Endothelial cell of umbilical vein (primary cell): ENCODE results near the gene SUPV3L1. TPM values are rescaled to one million over a fixed set of nuclear protein-coding genes. Genes with fewer than 3 reads are reported as not detected.

ENCODE experiments used
- BruUV-seq: library from RNA; stranded (reverse); fragments of 400-500 nt; replicated peaks from 2 replicates; lab custom pipeline; 2021; lab: Mats Ljungman, UMichigan
- CTCF ChIA-PET: fragments of 300-600, 350-600 bp; sonication (Branson Sonifier 250); formaldehyde crosslinking; loops from one replicate; lab custom pipeline; 2021; ENCODE audit warnings: antibody characterized with exemption, inconsistent platforms; lab: Charles Lee
- POLR2A ChIA-PET: fragments of 300-600, 350-600 bp; sonication (Branson Sonifier 250); formaldehyde crosslinking; loops from one replicate; lab custom pipeline; 2021; ENCODE audit warnings: antibody characterized with exemption, inconsistent platforms; lab: Charles Lee
- DNase-seq: peaks from one replicate; pipeline ENCODE4 v3.0.0-alpha.2; 2011; ENCODE audit warnings: low read depth, low spot score
- FAIRE-seq: peaks from 2 replicates; lab custom pipeline; 2011; peaks lifted over from hg19 to GRCh38; lab: Jason Lieb, UNC
- H2AFZ ChIP-seq: 2 replicates; pipeline ENCODE4 v1.6.0; 2012; ENCODE audit warnings: low read depth, low read length, control low read depth, inconsistent platforms
- H3K27ac ChIP-seq: 2 replicates; pipeline ENCODE4 v1.5.1; 2011; ENCODE audit warnings: low read depth, mild to moderate bottlenecking, control low read depth, low read length, moderate library complexity; ENCODE audit not compliant: insufficient read depth
- H3K27me3 ChIP-seq, 2 experiments: 2 replicates each; pipeline versions ENCODE4 v1.6.0 to v1.6.1; 2011; ENCODE audit warnings: low read length in 2 of 2, mixed read lengths in 1 of 2; ENCODE audit not compliant: control insufficient read depth in 2 of 2, insufficient read depth in 2 of 2
- H3K36me3 ChIP-seq, 2 experiments: 2 replicates in 1 of 2; 3 replicates in 1 of 2; pipeline ENCODE4 v1.5.1; 2011; ENCODE audit warnings: low read length in 2 of 2, mild to moderate bottlenecking in 1 of 2, moderate library complexity in 1 of 2; ENCODE audit not compliant: control insufficient read depth in 2 of 2, insufficient read depth in 2 of 2; ENCODE audit errors: extremely low read depth in 1 of 2
- H3K4me1 ChIP-seq: 3 replicates; pipeline ENCODE4 v1.5.1; 2011; ENCODE audit warnings: mild to moderate bottlenecking, low read length; ENCODE audit not compliant: control insufficient read depth, insufficient read depth; ENCODE audit errors: extremely low read depth
- H3K4me2 ChIP-seq: 2 replicates; pipeline ENCODE4 v1.6.1; 2011; ENCODE audit warnings: low read length, control low read depth, mixed read lengths; ENCODE audit not compliant: insufficient read depth
- H3K4me3 ChIP-seq, 3 experiments: fragments of 200-600 bp in 1 of 3; sonication (generic), shearing (Covaris generic) in 1 of 3; replicated peaks in 1 of 3; 2 replicates each; pipeline ENCODE4 v1.5.1; 2011 to 2016; ENCODE audit warnings: control low read depth in 3 of 3, low read length in 3 of 3, mild to moderate bottlenecking in 2 of 3, inconsistent platforms in 1 of 3, low read depth in 1 of 3, moderate library complexity in 1 of 3; ENCODE audit not compliant: insufficient read depth in 1 of 3
- H3K79me2 ChIP-seq: 2 replicates; pipeline ENCODE4 v1.6.0; 2012; ENCODE audit warnings: low read length, inconsistent platforms; ENCODE audit not compliant: control insufficient read depth, insufficient read depth
- H3K9ac ChIP-seq: replicated peaks from 2 replicates; pipeline ENCODE3; 2011; ENCODE audit warnings: low read length, control low read depth; ENCODE audit not compliant: insufficient read depth; ENCODE audit errors: extremely low read depth
- H3K9me1 ChIP-seq: replicated peaks from 3 replicates; pipeline ENCODE4 v1.6.0; 2011; ENCODE audit warnings: mild to moderate bottlenecking, low read length; ENCODE audit not compliant: control insufficient read depth, insufficient read depth; ENCODE audit errors: extremely low read depth
- H3K9me3 ChIP-seq: replicated peaks from 2 replicates; pipeline ENCODE4 v1.5.1; 2012; ENCODE audit warnings: low read length, inconsistent platforms; ENCODE audit not compliant: control insufficient read depth, insufficient read depth
- H4K20me1 ChIP-seq: replicated peaks from 2 replicates; pipeline ENCODE3; 2011; ENCODE audit warnings: mild to moderate bottlenecking, low read length; ENCODE audit not compliant: control insufficient read depth, insufficient read depth; ENCODE audit errors: extremely low read depth
- EZH2 ChIP-seq: IDR thresholded peaks from 2 replicates; pipeline ENCODE4 v1.6.1; 2012; ENCODE audit warnings: borderline replicate concordance, low read depth, mild to moderate bottlenecking, moderate library complexity, low read length, inconsistent platforms; ENCODE audit not compliant: severe bottlenecking
- FOS ChIP-seq: IDR thresholded peaks from 2 replicates; pipeline ENCODE4 v1.6.1; 2011; ENCODE audit warnings: mild to moderate bottlenecking, low read length, moderate library complexity, borderline replicate concordance; ENCODE audit not compliant: insufficient read depth
- GATA2 ChIP-seq: IDR thresholded peaks from 2 replicates; pipeline ENCODE4 v1.7.0; 2011; ENCODE audit warnings: low read depth, mild to moderate bottlenecking, moderate library complexity, mixed read lengths, low read length; ENCODE audit not compliant: insufficient read length, insufficient read depth
- JUN ChIP-seq: IDR thresholded peaks from 2 replicates; pipeline ENCODE4 v1.6.1; 2011; ENCODE audit warnings: borderline replicate concordance, low read depth; ENCODE audit not compliant: insufficient read length, insufficient read depth
- MYC ChIP-seq: IDR thresholded peaks from one replicate; pipeline ENCODE4 v1.6.1; 2011; ENCODE audit warnings: mild to moderate bottlenecking, low read depth, low read length
- POLR2A ChIP-seq: IDR thresholded peaks from 2 replicates; pipeline ENCODE4 v1.6.1; 2012; ENCODE audit warnings: low read depth, mild to moderate bottlenecking, control low read depth, low read length
- POLR2AphosphoS5 ChIP-seq: IDR thresholded peaks from 2 replicates; pipeline ENCODE4 v1.6.1; 2012; ENCODE audit warnings: low read depth, mild to moderate bottlenecking, control low read depth, low read length, moderate library complexity; ENCODE audit not compliant: insufficient read depth
- dilution Hi-C: fragments of 300-500 bp; cut with MboI; formaldehyde crosslinking; loops from one replicate; pipeline ENCODE4 v1.15.0; 2019; ENCODE audit warnings: low sequenced_read_pairs; ENCODE audit not compliant: extremely low pct_ligation_motif_present
- intact Hi-C: fragments of 100-400 bp; cut with micrococcal nuclease; formaldehyde crosslinking; loops from one replicate; pipeline ENCODE4 v1.10.0; 2022
- polyA plus RNA-seq, 4 experiments: library from polyadenylated mRNA; depleted of rRNA in 3 of 4; stranded (reverse) in 3 of 4; unstranded in 1 of 4; fragments of >200 nt; gene quantifications; 2 replicates each; pipeline versions ENCODE4 v1.2.1 to v1.2.3, GENCODE V29; 2011 to 2012; ENCODE audit warnings: missing spikeins in 1 of 4
- total RNA-seq: library from RNA; stranded (reverse); gene quantifications from 2 replicates; pipeline ENCODE4 v1.2.3, GENCODE V29; 2021
- TF ChIP-seq, protein P1 (sequence below), 2 donors: IDR thresholded peaks; 1 replicate in 1 of 2; 2 replicates in 1 of 2; pipeline ENCODE4 v1.5.1; 2011; ENCODE audit warnings: low read length in 2 of 2, mild to moderate bottlenecking in 2 of 2, moderate library complexity in 2 of 2, control low read depth in 1 of 2, inconsistent platforms in 1 of 2, low read depth in 1 of 2; ENCODE audit not compliant: insufficient read depth in 1 of 2; ENCODE audit errors: extremely low read depth in 1 of 2
- TF ChIP-seq, protein P2 (sequence below): IDR thresholded peaks from 2 replicates; pipeline ENCODE4 v1.6.1; 2011; ENCODE audit not compliant: insufficient read depth, insufficient read length

SUPV3L1 gene
- total and polyA plus RNA-seq, 2 donors (not counting 3 experiments of a cell fraction or from before 2014, with no cell fraction given), result 21.8 to 30.4 TPM

DNA sequence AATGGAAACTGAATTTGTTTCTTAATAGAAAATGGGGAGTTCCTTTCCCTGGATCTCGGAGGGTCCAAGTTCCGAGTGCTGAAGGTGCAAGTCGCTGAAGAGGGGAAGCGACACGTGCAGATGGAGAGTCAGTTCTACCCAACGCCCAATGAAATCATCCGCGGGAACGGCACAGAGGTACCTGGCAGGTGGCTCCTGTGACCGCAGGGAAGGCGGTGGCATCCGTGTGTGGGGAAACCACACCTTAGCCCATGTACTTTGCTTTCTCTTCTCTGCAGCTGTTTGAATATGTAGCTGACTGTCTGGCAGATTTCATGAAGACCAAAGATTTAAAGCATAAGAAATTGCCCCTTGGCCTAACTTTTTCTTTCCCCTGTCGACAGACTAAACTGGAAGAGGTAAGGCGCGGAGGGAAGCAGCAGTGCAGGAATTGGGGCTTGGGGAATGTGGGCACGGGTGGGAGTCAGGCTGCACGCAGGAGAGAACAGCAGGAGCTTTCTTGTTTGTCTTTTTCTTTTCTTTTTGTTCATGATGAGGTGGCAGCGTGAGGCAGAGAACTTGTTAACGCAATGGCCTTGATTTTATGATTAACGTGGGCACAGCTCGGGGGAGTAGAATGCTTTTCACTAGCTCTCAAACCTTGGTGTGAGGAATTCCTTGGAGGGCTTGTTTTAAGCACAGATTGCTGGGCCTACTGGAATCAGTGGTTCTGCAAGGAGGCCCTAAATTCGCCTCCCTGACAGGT, 52.9 kb downstream of the SUPV3L1 start:
- H3K4me2 ChIP-seq, result no peak overlapping the region
- no peak overlapping the region for H3K4me3 ChIP-seq
- dilution Hi-C loops (loop anchor here (25.0 kb wide), 1 partner anchor 154 kb away; no protein-coding TSS in a partner anchor), intact Hi-C loops (loop anchor here (10.0 kb wide), 1 partner anchor 412 kb away; no protein-coding TSS in a partner anchor)
- TF ChIP-seq POLR2AphosphoS5, result no peak
- no peak for TF ChIP-seq GATA2
- FAIRE-seq (no peak), DNase-seq (no peak)
- H3K27me3 ChIP-seq, result no peaks in the 10 kb centered on the region
- no peaks in the 10 kb centered on the region for H3K9me1 ChIP-seq
- H3K36me3 ChIP-seq, result no peaks in the 10 kb centered on the region
- H3K9me3 ChIP-seq, result no peaks in the 10 kb centered on the region
- no peak overlapping the region for H3K9ac ChIP-seq
- H3K4me1 ChIP-seq, result peaks cover 15% of the 10 kb centered on the region
- BruUV-seq, result no TSS peak
- ChIA-PET POLR2A (no interaction called here), CTCF (interaction anchor here (1.2 to 6.4 kb wide), 4 partner anchors 159 to 228 kb away, joined by 4 to 103 read pairs (median 7); no protein-coding TSS in a partner anchor)
- H3K27ac ChIP-seq, result no peak overlapping the region
- H3K79me2 ChIP-seq, result no peaks in the 10 kb centered on the region
- no peaks in the 10 kb centered on the region for H4K20me1 ChIP-seq
- H2AFZ ChIP-seq, result no peak overlapping the region

DNA sequence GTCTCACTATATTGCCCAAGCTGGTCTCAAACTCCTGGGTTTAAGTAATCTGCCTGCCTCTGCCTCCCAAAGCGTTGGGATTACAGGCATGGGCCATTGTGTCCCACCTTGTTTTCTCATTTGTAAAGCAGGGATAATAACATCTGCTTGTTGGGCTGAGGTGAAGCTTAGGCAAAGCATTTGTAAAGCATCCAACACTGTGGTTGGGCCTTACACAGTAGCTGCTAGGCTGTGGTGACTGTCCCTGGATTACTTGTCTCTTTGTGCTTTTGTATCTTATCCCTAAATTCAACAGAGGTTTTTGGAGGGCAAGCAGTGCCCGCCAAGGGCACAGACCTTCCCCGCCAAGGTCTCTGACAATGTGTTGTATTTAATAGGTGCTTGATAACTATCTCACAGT, 54.4 kb downstream of the SUPV3L1 start:
- Histone ChIP-seq H3K9ac (no peak overlapping the region), H3K79me2 (no peaks in the 10 kb centered on the region), H3K36me3 (no peaks in the 10 kb centered on the region), H3K27ac (no peak overlapping the region), H2AFZ (no peak overlapping the region), H3K9me1 (no peaks in the 10 kb centered on the region), H3K27me3 (no peaks in the 10 kb centered on the region), H3K4me1 (peaks cover 16% of the 10 kb centered on the region), H3K4me3 (no peak overlapping the region), H3K9me3 (no peaks in the 10 kb centered on the region), H3K4me2 (no peak overlapping the region), H4K20me1 (no peaks in the 10 kb centered on the region)
- no peak for DNase-seq
- intact Hi-C loops, result loop anchor here (10.0 kb wide), 1 partner anchor 410 kb away; no protein-coding TSS in a partner anchor
- dilution Hi-C loops, result loop anchor here (25.0 kb wide), 1 partner anchor 153 kb away; no protein-coding TSS in a partner anchor
- FAIRE-seq, result no peak
- ChIA-PET POLR2A (interaction anchor here (0.6 kb wide), 1 partner anchor 195 kb away, joined by 4 read pairs; no protein-coding TSS in a partner anchor), CTCF (interaction anchor here (0.9 to 6.4 kb wide), 6 partner anchors 12 to 158 kb away, joined by 3 to 103 read pairs (median 4); no protein-coding TSS in a partner anchor)
- no peak for TF ChIP-seq GATA2
- TF ChIP-seq, protein P1, sequence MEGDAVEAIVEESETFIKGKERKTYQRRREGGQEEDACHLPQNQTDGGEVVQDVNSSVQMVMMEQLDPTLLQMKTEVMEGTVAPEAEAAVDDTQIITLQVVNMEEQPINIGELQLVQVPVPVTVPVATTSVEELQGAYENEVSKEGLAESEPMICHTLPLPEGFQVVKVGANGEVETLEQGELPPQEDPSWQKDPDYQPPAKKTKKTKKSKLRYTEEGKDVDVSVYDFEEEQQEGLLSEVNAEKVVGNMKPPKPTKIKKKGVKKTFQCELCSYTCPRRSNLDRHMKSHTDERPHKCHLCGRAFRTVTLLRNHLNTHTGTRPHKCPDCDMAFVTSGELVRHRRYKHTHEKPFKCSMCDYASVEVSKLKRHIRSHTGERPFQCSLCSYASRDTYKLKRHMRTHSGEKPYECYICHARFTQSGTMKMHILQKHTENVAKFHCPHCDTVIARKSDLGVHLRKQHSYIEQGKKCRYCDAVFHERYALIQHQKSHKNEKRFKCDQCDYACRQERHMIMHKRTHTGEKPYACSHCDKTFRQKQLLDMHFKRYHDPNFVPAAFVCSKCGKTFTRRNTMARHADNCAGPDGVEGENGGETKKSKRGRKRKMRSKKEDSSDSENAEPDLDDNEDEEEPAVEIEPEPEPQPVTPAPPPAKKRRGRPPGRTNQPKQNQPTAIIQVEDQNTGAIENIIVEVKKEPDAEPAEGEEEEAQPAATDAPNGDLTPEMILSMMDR (IDR thresholded peaks at IDR 0.05; ENCODE audit: extremely low read depth in 1 of 2, insufficient read depth in 1 of 2, low read depth in 1 of 2, low read length in 2 of 2), result no peak
- TF ChIP-seq POLR2A, result no peak
- TF ChIP-seq FOS, result no peak
- TF ChIP-seq EZH2, result no peak
- no peak for TF ChIP-seq JUN
- TF ChIP-seq MYC, result no peak
- TF ChIP-seq, protein P2, sequence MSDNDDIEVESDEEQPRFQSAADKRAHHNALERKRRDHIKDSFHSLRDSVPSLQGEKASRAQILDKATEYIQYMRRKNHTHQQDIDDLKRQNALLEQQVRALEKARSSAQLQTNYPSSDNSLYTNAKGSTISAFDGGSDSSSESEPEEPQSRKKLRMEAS, result no peak
- TF ChIP-seq POLR2AphosphoS5, result no peak
- no TSS peak for BruUV-seq
